HG03457 (cell line): ENCODE measurements around the gene SV2B.

Experiments
- ATAC-seq: cut with Tn5 transposase; IDR thresholded peaks from one replicate; pipeline ENCODE4 v1.9.1; 2021; ENCODE audit warnings: moderate number of reproducible peaks; ENCODE audit not compliant: unreplicated experiment

Gene SV2B

GRCh38 chr15:91263632-91264531, 163.8 kb downstream of the SV2B start:
- ATAC-seq, result no peak

- ATAC-seq, result no peak
These were observed 164.7 kb downstream of the SV2B start for GRCh38 chr15:91264651-91265351.

- ATAC-seq, result no peak
These were observed 165.4 kb downstream of the SV2B start for GRCh38 chr15:91265416-91265940.

GRCh38 chr15:91268510-91268909, 168.5 kb downstream of the SV2B start:
- ATAC-seq, result no peak

GRCh38 chr15:91270747-91271146, 170.7 kb downstream of the SV2B start:
- no peak for ATAC-seq

GRCh38 chr15:91271565-91272153, 171.6 kb downstream of the SV2B start:
- ATAC-seq, result no peak

GRCh38 chr15:91275844-91276243, 175.8 kb downstream of the SV2B start:
- no peak for ATAC-seq

GRCh38 chr15:91278951-91279350, 178.9 kb downstream of the SV2B start:
- ATAC-seq, result no peak

- ATAC-seq, result no peak
These were observed 179.4 kb downstream of the SV2B start for GRCh38 chr15:91279486-91279885.

- no peak for ATAC-seq
These were observed 181.9 kb downstream of the SV2B start for GRCh38 chr15:91281947-91282346.

GRCh38 chr15:91282486-91282885, 182.4 kb downstream of the SV2B start:
- ATAC-seq, result no peak

- no peak for ATAC-seq
These were observed 183.1 kb downstream of the SV2B start for GRCh38 chr15:91283155-91283554.

- ATAC-seq, result no peak
These were observed 184.9 kb downstream of the SV2B start for GRCh38 chr15:91284758-91285466.

GRCh38 chr15:91289324-91289723, 189.3 kb downstream of the SV2B start:
- ATAC-seq, result no peak

GRCh38 chr15:91290553-91290952, 190.5 kb downstream of the SV2B start:
- no peak for ATAC-seq

- ATAC-seq, result no peak
These were observed 191.6 kb downstream of the SV2B start for GRCh38 chr15:91291673-91292072.

GRCh38 chr15:91294344-91294743, 194.3 kb downstream of the SV2B start:
- no peak for ATAC-seq

GRCh38 chr15:91294795-91295194, 194.7 kb downstream of the SV2B start:
- ATAC-seq, result no peak

- no peak for ATAC-seq
These were observed 198.0 kb downstream of the SV2B start for GRCh38 chr15:91298101-91298500.

- ATAC-seq, result no peak
These were observed 202.8 kb downstream of the SV2B start for GRCh38 chr15:91302588-91303439.
